PC-3 (cell line): Measurements from ENCODE around the gene NIFK. TPM values are rescaled to one million over a fixed set of nuclear protein-coding genes. Genes with fewer than 3 reads are reported as not detected.
"Not testable (repeated sequence)": the region's sequence is repeated elsewhere in the genome, so short reads cannot be mapped to it uniquely, and the experiment has no call there.

Source experiments
- ATAC-seq: fragments of 200-7000 bp; cut with Tn5 transposase; 2 replicates; pipeline ENCODE4 v1.9.1; 2020; ENCODE audit warnings: mild to moderate bottlenecking, moderate library complexity
- BruUV-seq: library from RNA; stranded (reverse); fragments of 400-500 nt; replicated peaks from 2 replicates; lab custom pipeline; 2021; lab: Mats Ljungman, UMichigan
- CTCF ChIA-PET: fragments of 300-600 bp; sonication (Branson Sonifier 250); formaldehyde crosslinking; loops from one replicate; lab custom pipeline; 2022; ENCODE audit warnings: antibody characterized with exemption; lab: Charles Lee
- POLR2A ChIA-PET: fragments of 300-600 bp; sonication (Branson Sonifier 250); formaldehyde crosslinking; loops from one replicate; lab custom pipeline; 2022; ENCODE audit warnings: antibody characterized with exemption; ENCODE audit not compliant: unreplicated experiment; lab: Charles Lee
- DNase-seq: peaks from one replicate; pipeline ENCODE4 v3.0.0-alpha.2; 2015
- H2AFZ ChIP-seq: fragments of 300-600 bp; sonication (generic); 2 replicates; pipeline ENCODE4 v1.6.0; 2016; ENCODE audit warnings: antibody characterized with exemption, low read length
- H3F3A ChIP-seq: fragments of 300-600 bp; sonication (generic); one replicate; pipeline ENCODE4 v1.6.0; 2017; ENCODE audit warnings: antibody characterized with exemption, low read length, control low read depth, mild to moderate bottlenecking; ENCODE audit not compliant: unreplicated experiment
- H3K27ac ChIP-seq: fragments of 300-600 bp; sonication (generic); 2 replicates; pipeline ENCODE4 v1.5.1; 2016; ENCODE audit warnings: mild to moderate bottlenecking, low read length
- H3K27me3 ChIP-seq: fragments of 300-600 bp; sonication (generic); 2 replicates; pipeline ENCODE4 v1.6.1; 2016; ENCODE audit warnings: low read length, mixed read lengths
- H3K36me3 ChIP-seq: fragments of 300-600 bp; sonication (generic); 2 replicates; pipeline ENCODE4 v1.6.1; 2016; ENCODE audit warnings: low read depth, mixed run types, low read length, mixed read lengths
- H3K4me1 ChIP-seq: fragments of 300-600 bp; sonication (generic); 2 replicates; pipeline ENCODE4 v1.5.1; 2016; ENCODE audit warnings: low read length; ENCODE audit not compliant: insufficient read depth
- H3K4me2 ChIP-seq: fragments of 300-600 bp; sonication (generic); 2 replicates; pipeline ENCODE4 v1.6.0; 2016; ENCODE audit warnings: low read length
- H3K4me3 ChIP-seq: fragments of 300-600 bp; sonication (generic); 2 replicates; pipeline ENCODE4 v1.5.1; 2016; ENCODE audit warnings: mild to moderate bottlenecking, low read length, mixed read lengths
- H3K79me2 ChIP-seq: fragments of 300-600 bp; sonication (generic); 2 replicates; pipeline ENCODE4 v1.6.1; 2017; ENCODE audit warnings: low read length, mixed read lengths
- H3K9ac ChIP-seq: fragments of 300-600 bp; sonication (generic); 2 replicates; pipeline ENCODE4 v1.6.0; 2016; ENCODE audit warnings: mild to moderate bottlenecking, low read length
- H3K9me2 ChIP-seq: fragments of 300-600 bp; sonication (generic); replicated peaks from 2 replicates; pipeline ENCODE4 v1.6.1; 2016; ENCODE audit warnings: mixed run types, low read length, mixed read lengths
- H3K9me3 ChIP-seq: fragments of 300-600 bp; sonication (generic); 2 replicates; pipeline ENCODE4 v1.6.1; 2016; ENCODE audit warnings: low read length, mixed read lengths
- H4K20me1 ChIP-seq: fragments of 300-600 bp; sonication (generic); 2 replicates; pipeline ENCODE4 v1.6.1; 2016; ENCODE audit warnings: low read length, mixed read lengths
- EZH2 ChIP-seq: fragments of 300-600 bp; sonication (generic); IDR thresholded peaks from one replicate; pipeline ENCODE4 v1.6.1; 2017; ENCODE audit warnings: antibody characterized with exemption, mild to moderate bottlenecking, low read length; ENCODE audit not compliant: unreplicated experiment
- EZH2phosphoT487 ChIP-seq: fragments of 300-600 bp; sonication (generic); IDR thresholded peaks from 2 replicates; pipeline ENCODE4 v1.6.1; 2018; ENCODE audit warnings: mild to moderate bottlenecking, antibody characterized with exemption, low read length, borderline replicate concordance
- intact Hi-C: fragments of 100-400 bp; cut with micrococcal nuclease; formaldehyde crosslinking; loops from 2 replicates; pipeline ENCODE4 v1.9.0; 2023
- total RNA-seq: library from RNA; depleted of rRNA; stranded (reverse); fragments of >200 nt; gene quantifications from 2 replicates; pipeline ENCODE4 v1.2.3, GENCODE V29; 2014
- TF ChIP-seq, protein P1 (sequence below): fragments of 300-600 bp; sonication (generic); conservative IDR thresholded peaks from 2 replicates; pipeline ENCODE4 v1.5.1; 2017; ENCODE audit warnings: antibody characterized with exemption, low read depth, mild to moderate bottlenecking, low read length

NIFK gene
- total RNA-seq, 1 experiment from 2014 or later = 64.1 TPM

DNA sequence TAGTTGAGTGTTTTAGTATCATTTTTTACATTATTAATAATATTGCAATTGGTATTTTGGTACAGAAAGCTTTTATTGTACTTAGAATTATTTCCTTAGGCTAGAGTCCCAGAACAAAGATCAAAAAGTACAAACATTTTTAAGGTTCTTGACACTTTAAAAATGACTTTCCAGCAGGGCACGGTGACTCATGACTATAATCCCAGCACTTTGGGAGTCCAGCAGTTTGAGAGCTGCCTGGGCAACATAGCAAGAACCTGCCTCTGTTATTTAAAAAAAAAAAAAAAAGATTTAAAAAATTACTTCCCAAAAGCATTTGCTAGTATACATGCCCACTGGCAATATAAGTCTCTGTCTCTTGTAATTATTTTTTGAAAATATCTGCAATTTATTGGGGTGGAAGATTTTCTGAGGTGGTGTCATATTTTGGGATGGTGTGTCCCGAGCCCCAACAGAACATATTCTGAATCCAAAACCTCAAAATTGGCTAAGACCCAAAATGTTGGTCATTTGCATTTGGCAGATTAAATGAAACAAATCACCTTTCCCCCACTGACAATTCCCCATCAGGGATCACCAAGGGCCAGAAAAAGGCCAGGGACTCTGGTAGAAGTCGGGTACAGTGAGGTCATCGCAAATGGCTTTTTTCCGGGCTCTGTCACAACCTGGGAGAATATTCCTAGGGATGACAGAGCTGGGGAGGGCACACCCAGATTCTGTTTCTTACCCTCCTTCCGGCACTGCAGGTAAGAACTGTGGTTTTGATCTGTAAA is 42.1 kb downstream of the NIFK start:
- DNase-seq (peak; percentile 43), ATAC-seq (peak; percentile 16; the same call in 1 of the 2 replicates)
- intact Hi-C loops = no loop called here
- BruUV-seq = no TSS peak
- ChIA-PET CTCF (interaction anchor here (0.6 kb wide), 1 partner anchor 969 kb away, joined by 4 read pairs; no protein-coding TSS in a partner anchor), POLR2A (interaction anchor here (0.6 kb wide), 1 partner anchor 42 kb away, joined by 3 read pairs; the partner anchor contains the start of gene NIFK)
- Histone ChIP-seq H3K9ac (no peak overlapping the region), H2AFZ (peak overlapping the region; percentile 62), H3K27ac (peak overlapping the region; percentile 4; the same call in 1 of the 2 replicates), H3K4me3 (no peak overlapping the region), H3K79me2 (no peaks in the 10 kb centered on the region), H3F3A (no peaks in the 10 kb centered on the region), H3K27me3 (no peaks in the 10 kb centered on the region), H3K9me3 (no peaks in the 10 kb centered on the region), H4K20me1 (no peaks in the 10 kb centered on the region), H3K4me2 (peak overlapping the region; percentile 35), H3K4me1 (peaks cover 39% of the 10 kb centered on the region), H3K9me2 (no peaks in the 10 kb centered on the region), H3K36me3 (no peaks in the 10 kb centered on the region)
- no peak for TF ChIP-seq EZH2

DNA sequence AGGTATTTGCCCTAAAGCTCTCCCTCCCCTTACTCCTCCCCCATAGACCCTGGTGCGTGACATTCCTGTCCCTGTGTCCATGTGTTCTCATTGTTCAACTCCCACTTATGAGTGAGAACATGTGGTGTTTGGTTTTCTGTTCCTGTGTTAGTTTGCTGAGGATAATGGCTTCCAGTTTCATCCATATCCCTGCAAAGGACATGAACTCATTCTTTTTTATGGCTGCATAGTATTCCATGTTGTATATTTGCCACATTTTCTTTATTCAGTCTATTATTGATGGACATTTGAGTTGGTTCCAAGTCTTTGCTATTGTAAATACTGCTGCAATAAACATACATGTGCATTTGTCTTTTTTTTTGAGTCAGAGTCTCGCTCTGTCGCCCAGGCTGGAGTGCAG is 46.1 kb downstream of the NIFK start:
- DNase-seq, H3K4me3 ChIP-seq, ATAC-seq, H3K79me2 ChIP-seq, CTCF ChIA-PET, H3K27ac ChIP-seq, H3K27me3 ChIP-seq, H3F3A ChIP-seq, H2AFZ ChIP-seq, H3K36me3 ChIP-seq, BruUV-seq, H3K9ac ChIP-seq, intact Hi-C loops, POLR2A ChIA-PET, H4K20me1 ChIP-seq, H3K9me3 ChIP-seq, H3K4me2 ChIP-seq, H3K9me2 ChIP-seq: not testable (repeated sequence)
- H3K4me1 ChIP-seq = peaks cover 12% of the 10 kb centered on the region

DNA sequence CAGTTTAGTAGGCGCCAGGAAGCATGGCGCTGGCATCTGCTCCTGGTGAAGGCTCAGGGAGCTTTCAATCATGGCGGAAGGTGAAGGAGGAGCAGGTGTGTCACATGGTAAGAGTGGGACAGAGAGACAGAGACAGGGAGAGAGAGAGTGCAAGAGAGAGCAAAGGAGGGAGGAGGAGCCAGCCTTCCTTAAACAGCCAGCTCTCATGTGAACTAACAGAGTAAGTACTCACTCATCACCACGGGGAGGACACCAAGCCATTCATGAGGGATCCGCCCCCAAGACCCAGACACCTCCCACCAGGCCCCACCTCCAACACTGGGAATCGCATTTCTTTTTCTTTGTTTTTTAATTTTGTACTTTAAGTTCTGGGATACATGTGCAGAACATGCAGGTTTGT is 46.6 kb downstream of the NIFK start:
- H3K9ac ChIP-seq = no peak overlapping the region
- H2AFZ ChIP-seq = no peak overlapping the region
- no peaks in the 10 kb centered on the region for H3K79me2 ChIP-seq
- H4K20me1 ChIP-seq = no peaks in the 10 kb centered on the region
- peaks cover 10% of the 10 kb centered on the region for H3K4me1 ChIP-seq
- BruUV-seq = no TSS peak
- H3F3A ChIP-seq = no peaks in the 10 kb centered on the region
- ATAC-seq (0 out of 2 replicates have a peak, but pooled peaks have one; percentile 22), DNase-seq (no peak)
- ChIA-PET POLR2A (no interaction called here), CTCF (no interaction called here)
- no peak overlapping the region for H3K4me3 ChIP-seq
- no peak overlapping the region for H3K27ac ChIP-seq
- H3K4me2 ChIP-seq = no peak overlapping the region
- H3K9me3 ChIP-seq = no peaks in the 10 kb centered on the region
- H3K27me3 ChIP-seq = no peaks in the 10 kb centered on the region
- intact Hi-C loops = no loop called here
- no peaks in the 10 kb centered on the region for H3K36me3 ChIP-seq
- no peaks in the 10 kb centered on the region for H3K9me2 ChIP-seq
- TF ChIP-seq EZH2phosphoT487 = no peak
- no peak for TF ChIP-seq EZH2
- TF ChIP-seq, protein P1, sequence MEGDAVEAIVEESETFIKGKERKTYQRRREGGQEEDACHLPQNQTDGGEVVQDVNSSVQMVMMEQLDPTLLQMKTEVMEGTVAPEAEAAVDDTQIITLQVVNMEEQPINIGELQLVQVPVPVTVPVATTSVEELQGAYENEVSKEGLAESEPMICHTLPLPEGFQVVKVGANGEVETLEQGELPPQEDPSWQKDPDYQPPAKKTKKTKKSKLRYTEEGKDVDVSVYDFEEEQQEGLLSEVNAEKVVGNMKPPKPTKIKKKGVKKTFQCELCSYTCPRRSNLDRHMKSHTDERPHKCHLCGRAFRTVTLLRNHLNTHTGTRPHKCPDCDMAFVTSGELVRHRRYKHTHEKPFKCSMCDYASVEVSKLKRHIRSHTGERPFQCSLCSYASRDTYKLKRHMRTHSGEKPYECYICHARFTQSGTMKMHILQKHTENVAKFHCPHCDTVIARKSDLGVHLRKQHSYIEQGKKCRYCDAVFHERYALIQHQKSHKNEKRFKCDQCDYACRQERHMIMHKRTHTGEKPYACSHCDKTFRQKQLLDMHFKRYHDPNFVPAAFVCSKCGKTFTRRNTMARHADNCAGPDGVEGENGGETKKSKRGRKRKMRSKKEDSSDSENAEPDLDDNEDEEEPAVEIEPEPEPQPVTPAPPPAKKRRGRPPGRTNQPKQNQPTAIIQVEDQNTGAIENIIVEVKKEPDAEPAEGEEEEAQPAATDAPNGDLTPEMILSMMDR = no peak
